Erythroblast (primary cell): Measurements from ENCODE around the gene BPIFB2.

Experiments
- GATA1 ChIP-seq: IDR thresholded peaks from 2 replicates; pipeline ENCODE4 v1.6.1; 2011; ENCODE audit warnings: low read depth, mild to moderate bottlenecking, control low read depth, low read length, moderate library complexity
- POLR2A ChIP-seq: IDR thresholded peaks from 2 replicates; pipeline ENCODE4 v1.6.1; 2011; ENCODE audit warnings: mild to moderate bottlenecking, low read length

- TF ChIP-seq POLR2A = no peak
- no peak for TF ChIP-seq GATA1
These were observed 22.6 kb downstream of the BPIFB2 start for GRCh38 chr20:33030076-33030475.
